Measurements from ENCODE around the gene BEST2. TPM values are rescaled to one million over a fixed set of nuclear protein-coding genes. Genes with fewer than 3 reads are reported as not detected.

The BEST2 gene
- total RNA-seq, 4 donors from 2014 or later = not detected

DNA sequence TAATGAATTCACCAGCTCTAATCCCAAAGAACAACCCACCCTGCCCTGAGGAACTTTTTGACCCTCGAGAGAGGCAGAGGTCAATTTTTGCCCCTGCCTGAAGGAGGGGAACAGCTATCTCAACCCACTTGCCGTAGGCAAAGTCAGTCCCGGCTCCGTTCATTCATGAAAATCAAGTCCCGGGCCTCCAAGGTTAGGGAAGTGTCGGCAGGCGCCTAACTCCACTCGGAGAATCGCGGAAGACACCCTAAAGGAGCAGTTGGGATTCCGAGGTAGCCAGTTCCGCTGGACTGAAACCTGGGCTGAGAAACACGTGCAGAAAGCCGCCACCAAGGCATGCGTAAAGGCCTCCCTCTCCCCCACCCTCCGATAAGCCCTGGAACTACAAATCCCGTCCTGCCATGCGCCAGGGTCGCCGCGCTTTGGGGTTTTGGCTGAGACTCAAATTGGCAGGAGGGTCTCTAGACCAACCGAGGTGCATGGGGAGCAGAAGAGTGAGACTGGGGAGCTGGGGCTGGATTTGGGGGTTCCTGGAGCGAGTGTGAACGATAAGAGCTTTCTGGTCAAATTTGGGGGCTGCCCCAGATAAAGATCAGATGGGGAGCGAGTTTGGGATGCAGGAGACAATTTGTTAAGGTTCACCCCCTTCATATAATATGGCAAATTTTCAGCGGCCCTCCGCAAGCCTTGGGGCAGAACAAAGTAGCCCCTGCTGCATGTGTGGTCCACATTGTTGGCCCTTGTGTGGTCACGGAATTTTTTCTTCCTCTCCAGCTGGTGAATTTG lies 27.8 kb upstream of the BEST2 start, which contains the start of gene TNPO2:
Gene TNPO2 (minus strand): TSS at position 292 of the 786 bp plus-strand sequence. CDS start 2,955 bp downstream, outside the sequence.
- TF ChIP-seq, protein P1, sequence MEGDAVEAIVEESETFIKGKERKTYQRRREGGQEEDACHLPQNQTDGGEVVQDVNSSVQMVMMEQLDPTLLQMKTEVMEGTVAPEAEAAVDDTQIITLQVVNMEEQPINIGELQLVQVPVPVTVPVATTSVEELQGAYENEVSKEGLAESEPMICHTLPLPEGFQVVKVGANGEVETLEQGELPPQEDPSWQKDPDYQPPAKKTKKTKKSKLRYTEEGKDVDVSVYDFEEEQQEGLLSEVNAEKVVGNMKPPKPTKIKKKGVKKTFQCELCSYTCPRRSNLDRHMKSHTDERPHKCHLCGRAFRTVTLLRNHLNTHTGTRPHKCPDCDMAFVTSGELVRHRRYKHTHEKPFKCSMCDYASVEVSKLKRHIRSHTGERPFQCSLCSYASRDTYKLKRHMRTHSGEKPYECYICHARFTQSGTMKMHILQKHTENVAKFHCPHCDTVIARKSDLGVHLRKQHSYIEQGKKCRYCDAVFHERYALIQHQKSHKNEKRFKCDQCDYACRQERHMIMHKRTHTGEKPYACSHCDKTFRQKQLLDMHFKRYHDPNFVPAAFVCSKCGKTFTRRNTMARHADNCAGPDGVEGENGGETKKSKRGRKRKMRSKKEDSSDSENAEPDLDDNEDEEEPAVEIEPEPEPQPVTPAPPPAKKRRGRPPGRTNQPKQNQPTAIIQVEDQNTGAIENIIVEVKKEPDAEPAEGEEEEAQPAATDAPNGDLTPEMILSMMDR (IDR thresholded peaks at IDR 0.05; ENCODE audit: low read depth) = no peak

DNA sequence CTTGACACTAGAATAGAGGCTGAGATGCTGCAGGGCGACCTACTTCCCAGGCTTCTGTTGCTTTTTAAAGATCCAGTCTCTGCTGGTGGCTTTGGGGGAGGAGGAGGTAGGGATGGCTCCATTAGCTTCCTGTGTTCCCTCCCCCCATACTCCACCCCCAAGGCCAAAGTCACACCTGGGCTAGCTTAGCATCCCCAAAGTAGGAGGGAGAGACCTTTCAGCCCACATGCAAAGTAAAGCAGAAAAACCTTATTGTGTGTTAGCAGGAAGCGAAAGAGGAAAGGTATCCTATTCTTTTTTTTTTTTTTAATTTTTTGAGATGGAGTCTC lies 24.6 kb upstream of the BEST2 start:
- TF ChIP-seq, protein P1 (IDR thresholded peaks at IDR 0.05; ENCODE audit: low read depth) = no peak

DNA sequence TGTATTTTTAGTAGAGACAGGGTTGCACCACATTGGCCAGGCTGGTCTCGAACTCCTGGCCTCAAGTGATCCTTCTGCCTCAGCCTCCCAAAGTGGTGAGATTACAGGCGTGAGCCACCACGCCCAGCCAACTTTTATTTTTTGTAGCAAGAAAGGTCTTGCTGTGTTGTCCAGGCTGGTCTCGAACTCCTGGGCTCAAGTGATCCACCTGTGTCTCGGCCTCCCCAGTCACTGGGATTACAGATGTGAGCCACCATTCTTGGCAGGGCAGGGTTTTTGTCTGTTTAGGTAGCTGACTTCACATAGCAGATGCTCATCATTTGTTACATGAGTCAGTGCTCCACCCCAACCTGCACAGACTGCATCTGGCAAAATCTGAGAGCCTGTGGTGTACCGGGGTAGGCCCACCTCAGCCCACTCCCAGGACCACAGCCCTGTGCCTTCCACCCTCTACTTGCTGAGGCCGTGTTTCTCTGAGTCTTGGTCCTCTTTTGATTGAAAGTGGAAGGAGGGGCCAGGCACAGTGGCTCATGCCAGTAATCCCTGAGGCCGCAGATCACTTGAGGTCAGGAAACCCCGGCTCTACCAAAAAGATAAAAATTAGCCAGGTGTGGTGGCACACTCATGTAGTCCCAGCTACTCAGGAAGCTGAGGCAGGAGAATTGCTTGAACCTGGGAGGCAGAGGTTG lies 23.7 kb upstream of the BEST2 start:
- TF ChIP-seq, protein P1 (IDR thresholded peaks at IDR 0.05; ENCODE audit: low read depth) = no peak

DNA sequence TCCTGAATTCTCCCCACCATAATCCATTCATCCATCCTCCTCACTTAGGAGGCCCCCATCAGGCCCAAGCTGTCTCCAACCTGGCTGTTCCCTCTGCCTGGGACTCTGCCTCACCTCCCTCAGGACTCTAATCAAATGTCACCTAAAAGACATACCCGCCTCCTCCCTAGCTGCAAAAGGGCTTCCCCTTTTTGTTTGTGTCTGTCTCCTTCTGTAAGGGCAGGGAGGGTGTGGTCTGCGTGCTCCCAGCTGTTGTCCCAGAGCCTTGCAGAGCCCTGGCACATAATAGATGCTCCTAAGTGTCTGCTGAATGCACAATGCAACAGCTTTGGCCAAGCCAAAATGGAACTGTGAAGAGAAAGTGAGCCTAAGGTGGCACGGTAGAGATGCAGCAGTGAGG lies 21.5 kb upstream of the BEST2 start:
- TF ChIP-seq, protein P1 (IDR thresholded peaks at IDR 0.05; ENCODE audit: low read depth) = no peak

DNA sequence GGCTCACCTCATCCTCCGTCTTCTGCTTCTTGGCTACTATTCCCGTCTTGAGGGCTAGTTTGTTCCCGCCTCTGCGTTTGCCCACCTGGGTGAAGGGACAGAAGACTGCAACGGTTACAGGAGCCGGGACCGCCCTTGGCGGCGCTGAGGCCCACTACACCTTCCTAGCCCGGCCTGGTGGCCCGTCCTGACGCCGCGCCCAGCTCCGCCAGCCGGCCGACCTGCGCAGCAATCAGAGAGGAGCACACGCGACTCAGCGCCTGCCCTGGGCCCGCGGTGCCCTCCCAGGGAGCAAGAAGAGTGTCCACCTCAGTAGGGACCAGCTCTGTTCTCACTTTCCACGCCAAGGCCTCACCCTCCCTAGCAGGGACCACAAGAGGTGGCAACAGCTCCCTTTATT lies 20.3 kb upstream of the BEST2 start:
- TF ChIP-seq, protein P1 (IDR thresholded peaks at IDR 0.05; ENCODE audit: low read depth) = no peak

DNA sequence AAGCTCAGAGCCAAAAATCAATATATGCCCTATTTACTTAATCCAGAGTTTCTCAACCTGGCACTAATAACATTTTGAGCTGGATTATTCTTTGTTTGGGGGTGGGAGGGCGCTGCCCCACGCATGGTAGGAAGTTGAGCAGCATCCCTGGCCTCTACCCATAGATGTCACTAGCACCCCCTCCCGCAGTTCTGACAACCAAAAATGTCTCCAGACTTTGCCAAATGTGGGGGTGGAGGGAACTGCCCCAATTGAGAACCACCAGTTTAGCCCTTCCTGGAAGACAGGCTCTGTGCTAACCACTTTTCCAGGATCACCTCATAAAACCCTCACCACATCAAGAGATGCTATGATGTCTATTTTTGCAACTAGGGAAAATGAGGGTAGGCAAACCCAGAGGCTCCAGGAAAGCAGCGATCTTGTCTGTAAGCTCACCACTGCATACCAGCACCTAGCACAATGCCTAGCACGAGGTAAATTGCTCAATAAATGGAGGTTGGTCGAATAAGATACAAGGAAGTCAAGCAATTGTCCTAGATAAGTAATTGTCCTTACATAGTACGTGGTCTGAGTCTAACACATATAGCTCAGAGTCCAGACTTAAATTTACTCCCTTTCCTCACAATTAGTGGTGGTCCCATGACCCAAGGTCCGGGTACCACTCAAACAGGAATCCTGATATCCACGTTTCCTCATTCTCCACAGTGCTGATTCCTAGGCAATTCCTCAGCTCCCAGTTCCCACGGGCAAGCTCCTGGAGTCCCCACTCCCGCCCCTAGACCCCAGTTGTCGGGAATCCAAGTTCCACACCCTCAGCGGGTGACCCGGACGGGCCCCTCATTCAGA lies 18.0 kb upstream of the BEST2 start:
- TF ChIP-seq, protein P1 (IDR thresholded peaks at IDR 0.05; ENCODE audit: low read depth) = no peak
